Measurements from ENCODE around the gene INAFM2.

INAFM2 gene

GRCh38 chr15:40323239-40323952 lies at the start of gene INAFM2:
TSS of gene INAFM2 (plus strand) at chr15:40323692. CDS start at chr15:40324056, 364 bp downstream.
- peak; percentile 66 to 85 for DNase-seq (ENCODE audit: low read depth in 1 of 2, low spot score in 1 of 2)

- DNase-seq (ENCODE audit: low read depth in 1 of 2, low spot score in 1 of 2), result peak; percentile 81 to 84
Observed at GRCh38 chr15:40274350-40275274, 48.9 kb upstream of the INAFM2 start.

GRCh38 chr15:40275523-40275922 lies 48.0 kb upstream of the INAFM2 start:
- no peak for DNase-seq (ENCODE audit: low read depth in 1 of 2, low spot score in 1 of 2)

GRCh38 chr15:40275954-40276353 lies 47.5 kb upstream of the INAFM2 start:
- no peak for DNase-seq (ENCODE audit: low read depth in 1 of 2, low spot score in 1 of 2)

- DNase-seq (ENCODE audit: low read depth in 1 of 2, low spot score in 1 of 2), result no peak
Observed at GRCh38 chr15:40276927-40277326, 46.6 kb upstream of the INAFM2 start.

GRCh38 chr15:40277471-40277870 lies 46.0 kb upstream of the INAFM2 start:
- DNase-seq (ENCODE audit: low read depth in 1 of 2, low spot score in 1 of 2), result no peak

GRCh38 chr15:40278026-40278425 lies 45.5 kb upstream of the INAFM2 start:
- DNase-seq (ENCODE audit: low read depth in 1 of 2, low spot score in 1 of 2), result no peak

- DNase-seq (ENCODE audit: low read depth in 1 of 2, low spot score in 1 of 2), result peak; percentile 53 to 62
Observed at GRCh38 chr15:40279437-40280141, 43.9 kb upstream of the INAFM2 start.

- no peak for DNase-seq (ENCODE audit: low read depth in 1 of 2, low spot score in 1 of 2)
Observed at GRCh38 chr15:40280260-40281056, 43.0 kb upstream of the INAFM2 start.

GRCh38 chr15:40281057-40281800 lies 42.3 kb upstream of the INAFM2 start:
- DNase-seq (ENCODE audit: low read depth in 1 of 2, low spot score in 1 of 2), result no peak

- no peak for DNase-seq (ENCODE audit: low read depth in 1 of 2, low spot score in 1 of 2)
Observed at GRCh38 chr15:40281801-40282146, 41.7 kb upstream of the INAFM2 start.

GRCh38 chr15:40282147-40282868 lies 41.2 kb upstream of the INAFM2 start:
- DNase-seq (ENCODE audit: low read depth in 1 of 2, low spot score in 1 of 2), result peak in 1 of 2 donors; percentile 28

- no peak for DNase-seq (ENCODE audit: low read depth in 1 of 2, low spot score in 1 of 2)
Observed at GRCh38 chr15:40282869-40283614, 40.5 kb upstream of the INAFM2 start, which contains the start of gene ANKRD63. TSS of gene ANKRD63 (minus strand) at chr15:40283064. CDS start at chr15:40282586, 478 bp downstream.

GRCh38 chr15:40283615-40284300 lies 39.7 kb upstream of the INAFM2 start:
- DNase-seq (ENCODE audit: low read depth in 1 of 2, low spot score in 1 of 2), result no peak

- no peak for DNase-seq (ENCODE audit: low read depth in 1 of 2, low spot score in 1 of 2)
Observed at GRCh38 chr15:40285151-40285550, 38.3 kb upstream of the INAFM2 start.

- DNase-seq (ENCODE audit: low read depth in 1 of 2, low spot score in 1 of 2), result no peak
Observed at GRCh38 chr15:40285554-40286011, 37.9 kb upstream of the INAFM2 start.

- DNase-seq (ENCODE audit: low read depth in 1 of 2, low spot score in 1 of 2), result no peak
Observed at GRCh38 chr15:40286061-40286532, 37.4 kb upstream of the INAFM2 start.

- no peak for DNase-seq (ENCODE audit: low read depth in 1 of 2, low spot score in 1 of 2)
Observed at GRCh38 chr15:40286794-40287193, 36.7 kb upstream of the INAFM2 start.
